GM03348 (cell line): ENCODE measurements around the gene ADAMTSL1.

Source experiments
- DNase-seq: peaks from one replicate; pipeline ENCODE4 v3.0.0; 2012; ENCODE audit warnings: low spot score

ADAMTSL1 gene

DNA sequence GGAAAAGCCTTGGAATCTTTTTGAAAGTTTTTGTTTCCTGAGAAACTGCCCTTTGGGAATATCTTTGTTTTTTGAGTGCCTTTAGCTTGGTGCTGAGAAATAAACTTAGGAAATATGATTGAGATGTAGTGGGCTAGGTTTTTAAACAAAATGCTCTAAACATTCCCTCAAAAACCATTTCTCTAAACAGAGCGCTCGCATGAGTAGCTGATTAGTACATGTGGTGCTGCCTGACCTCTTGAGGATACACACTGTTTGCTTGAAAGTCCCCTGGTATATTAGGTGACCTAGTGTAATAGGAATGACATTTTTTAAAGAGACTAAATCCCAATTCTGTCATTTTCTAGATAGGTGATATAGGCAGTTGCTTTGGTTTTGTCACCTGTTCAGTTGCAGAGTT is 132.3 kb downstream of the ADAMTSL1 start:
- no peak for DNase-seq

DNA sequence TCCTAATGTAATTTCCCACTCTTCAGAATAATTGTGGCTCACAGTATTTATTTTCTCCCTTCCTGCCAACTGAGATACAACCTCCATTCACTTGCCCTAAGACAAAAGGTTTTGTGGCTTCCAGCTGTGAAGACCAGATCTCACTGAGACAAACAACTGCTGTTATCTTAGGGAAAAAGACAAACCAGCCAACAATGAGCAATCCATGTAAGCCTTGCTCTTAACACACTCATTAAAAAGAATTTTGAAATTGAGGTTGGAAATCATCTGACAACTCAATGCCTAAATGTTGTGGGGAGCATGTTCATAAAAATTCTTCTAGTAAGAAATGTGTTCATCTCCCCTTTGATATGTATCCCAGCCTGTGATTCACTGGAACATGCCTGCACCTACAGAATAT is 132.9 kb downstream of the ADAMTSL1 start:
- peak; percentile 33 for DNase-seq

DNA sequence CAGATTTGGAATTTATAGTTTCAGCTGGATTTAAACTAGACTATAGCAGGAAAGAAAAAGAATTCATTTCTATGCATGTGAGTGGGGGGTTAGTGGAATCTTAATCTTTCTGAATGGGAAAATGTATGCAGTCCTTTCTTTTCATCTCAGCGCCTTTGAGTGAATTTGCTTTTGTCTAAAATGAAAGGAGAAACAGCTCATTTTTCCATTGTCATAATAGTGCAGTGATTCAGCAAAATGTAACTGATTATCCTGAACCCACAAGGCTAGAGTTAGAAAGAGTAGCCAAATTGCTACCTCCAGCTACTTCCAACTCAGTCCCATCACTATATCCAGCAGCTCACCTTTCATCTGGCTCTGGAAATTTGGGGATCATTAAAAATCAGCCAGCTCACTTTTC is 134.4 kb downstream of the ADAMTSL1 start:
- no peak for DNase-seq

DNA sequence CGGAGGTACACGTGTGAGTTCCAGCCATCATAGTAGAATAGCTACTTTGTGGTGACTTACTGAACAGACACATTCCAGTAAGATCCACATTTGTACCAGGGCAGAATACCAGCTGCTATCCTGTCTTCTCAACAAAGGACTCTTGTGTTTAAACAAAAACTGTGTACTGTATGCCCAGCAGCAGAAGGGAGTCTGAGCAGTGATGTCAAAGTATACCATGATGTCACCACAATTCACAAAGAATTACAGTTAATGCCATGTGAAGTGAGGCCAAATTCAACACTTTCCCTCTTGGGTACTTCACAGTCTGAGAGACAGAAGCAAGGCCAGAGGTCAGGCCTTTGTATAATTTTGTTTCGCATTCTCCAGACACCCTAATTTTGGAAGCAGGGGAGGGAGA is 137.0 kb downstream of the ADAMTSL1 start:
- DNase-seq, result no peak

DNA sequence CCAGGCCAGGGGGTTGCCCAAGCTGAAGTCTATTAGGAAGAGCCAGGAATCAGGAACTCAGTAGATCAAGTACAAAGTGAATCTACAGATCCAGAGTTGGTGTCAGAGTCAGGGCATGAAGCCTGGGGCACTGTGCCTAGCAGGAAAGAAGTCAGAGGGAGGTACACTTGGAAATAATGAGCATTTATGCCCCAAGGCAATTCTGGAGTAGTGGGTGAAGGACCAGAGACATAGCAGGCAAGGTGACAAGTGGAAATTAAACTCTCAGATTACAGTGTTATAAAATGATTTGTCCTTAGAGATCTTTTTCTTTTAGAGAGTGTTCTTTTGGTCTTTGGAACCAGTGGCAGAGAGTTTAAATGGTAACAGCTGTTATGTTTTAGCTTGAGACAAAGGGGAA is 138.0 kb downstream of the ADAMTSL1 start:
- DNase-seq, result no peak

DNA sequence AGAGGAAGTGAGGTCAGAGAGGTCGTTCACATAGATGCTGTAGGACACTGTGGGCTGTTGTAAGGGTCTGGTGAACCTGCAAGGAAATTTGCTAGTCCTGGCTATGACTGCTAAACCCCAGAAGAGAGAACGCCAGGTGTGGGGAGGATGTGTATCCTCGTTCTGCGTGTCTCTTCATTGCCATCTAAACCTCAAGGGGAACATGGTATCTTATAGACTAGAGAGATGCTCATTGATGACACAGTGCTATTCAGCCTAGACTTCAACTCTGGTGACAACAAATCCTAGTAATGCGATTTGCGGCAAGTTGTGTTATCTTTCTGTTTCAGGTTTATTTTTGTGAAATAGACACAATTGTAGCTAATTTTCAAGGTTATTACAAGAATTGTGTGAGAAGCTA is 140.2 kb downstream of the ADAMTSL1 start:
- DNase-seq, result no peak

DNA sequence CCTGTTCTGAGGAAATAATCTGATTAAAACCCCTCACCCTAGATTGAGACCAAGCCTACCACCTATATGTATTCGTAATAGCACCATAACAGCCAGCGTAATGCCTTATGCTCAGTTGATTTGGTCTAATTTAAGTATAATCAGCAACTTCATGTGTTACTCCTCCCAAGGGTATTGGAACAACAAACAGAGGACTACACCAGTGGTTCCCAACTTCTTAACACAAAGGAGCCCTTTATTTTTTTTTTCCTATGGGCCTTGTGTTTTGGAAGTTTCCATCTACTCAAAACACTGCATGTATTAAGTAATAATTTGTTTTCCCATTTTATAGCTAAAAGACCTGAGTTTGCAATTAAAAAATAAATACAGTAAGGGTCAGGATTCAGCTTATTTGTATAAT is 140.7 kb downstream of the ADAMTSL1 start:
- no peak for DNase-seq

DNA sequence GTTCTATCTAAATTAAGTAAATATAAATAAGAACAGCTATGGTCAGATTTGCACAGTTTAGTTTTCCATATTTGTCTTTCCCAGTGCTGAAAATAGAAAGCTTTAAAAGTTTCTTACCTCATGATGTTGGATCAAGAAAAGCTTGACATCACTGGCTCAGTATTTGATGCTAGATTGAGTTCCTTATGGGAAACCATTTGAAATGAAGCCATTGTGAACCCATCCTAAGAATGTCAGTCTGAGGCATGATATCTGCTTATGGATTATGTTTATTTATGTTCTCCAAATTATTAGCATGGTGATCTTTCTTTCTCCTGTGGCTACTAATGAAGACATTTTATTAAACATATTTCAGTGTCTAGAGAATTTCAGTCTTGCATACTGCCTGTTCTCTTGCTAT is 143.0 kb downstream of the ADAMTSL1 start:
- no peak for DNase-seq

DNA sequence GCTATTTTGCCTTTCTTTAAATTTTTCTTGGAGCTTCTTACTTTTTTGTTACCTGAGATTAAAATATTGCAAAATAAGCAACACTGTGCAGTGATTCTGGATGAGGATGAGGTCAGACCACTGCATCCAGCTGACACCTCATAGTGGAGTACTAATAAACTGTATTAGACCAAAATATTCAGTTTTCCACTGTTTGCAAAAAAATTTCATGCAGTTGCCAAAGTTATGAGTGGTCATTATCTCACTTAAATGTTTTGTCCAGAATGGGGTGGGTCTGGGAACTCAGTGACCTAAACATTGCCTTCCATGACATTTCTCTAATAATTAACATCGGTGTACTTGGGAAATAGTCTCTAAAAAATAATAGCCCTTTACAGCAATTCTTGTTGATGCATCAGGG is 143.8 kb downstream of the ADAMTSL1 start:
- no peak for DNase-seq

DNA sequence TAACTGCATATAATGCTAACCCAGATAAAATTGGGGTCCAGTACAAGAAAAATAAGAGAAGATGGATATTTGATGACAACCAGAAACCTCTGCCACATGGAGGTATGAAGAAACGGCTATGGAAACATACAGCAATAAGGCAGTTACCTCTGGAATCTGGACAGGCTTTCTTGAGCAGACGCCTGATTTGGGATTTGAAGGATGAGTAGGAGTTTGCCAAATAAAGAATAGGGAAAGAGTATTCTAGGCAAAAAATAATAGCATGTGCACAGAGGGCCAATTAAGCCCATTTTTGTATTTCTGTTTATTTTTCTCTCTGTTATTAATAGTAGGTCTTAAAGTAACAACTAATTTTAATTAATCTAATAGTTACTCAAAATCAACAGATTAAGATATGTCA is 144.9 kb downstream of the ADAMTSL1 start:
- DNase-seq, result no peak

DNA sequence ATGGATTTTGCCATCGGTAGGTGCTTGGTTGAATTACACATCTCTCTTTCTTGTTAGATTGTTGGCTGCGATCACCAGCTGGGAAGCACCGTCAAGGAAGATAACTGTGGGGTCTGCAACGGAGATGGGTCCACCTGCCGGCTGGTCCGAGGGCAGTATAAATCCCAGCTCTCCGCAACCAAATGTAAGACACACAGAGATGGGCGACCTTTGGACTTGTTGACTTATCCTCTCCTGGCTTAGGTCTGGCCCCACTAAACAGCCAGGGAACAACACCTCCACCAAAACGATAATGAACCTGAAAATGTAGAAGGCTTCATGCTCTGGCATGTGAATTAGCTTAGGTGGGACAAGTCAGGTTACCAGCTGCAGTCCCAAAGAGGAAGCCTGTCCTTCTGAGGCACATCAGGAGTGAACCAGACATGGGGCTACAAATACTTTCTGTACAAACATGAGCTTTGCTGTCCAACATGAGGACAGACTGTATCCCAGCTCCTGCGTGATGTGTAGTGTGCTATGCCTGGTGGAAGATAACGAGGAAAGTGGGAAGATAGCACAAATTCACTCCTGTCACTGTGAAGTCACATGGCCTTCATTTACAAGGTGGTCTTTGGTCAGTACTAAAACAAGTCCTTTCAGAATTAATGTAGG is 148.4 kb downstream of the ADAMTSL1 start:
- no peak for DNase-seq

DNA sequence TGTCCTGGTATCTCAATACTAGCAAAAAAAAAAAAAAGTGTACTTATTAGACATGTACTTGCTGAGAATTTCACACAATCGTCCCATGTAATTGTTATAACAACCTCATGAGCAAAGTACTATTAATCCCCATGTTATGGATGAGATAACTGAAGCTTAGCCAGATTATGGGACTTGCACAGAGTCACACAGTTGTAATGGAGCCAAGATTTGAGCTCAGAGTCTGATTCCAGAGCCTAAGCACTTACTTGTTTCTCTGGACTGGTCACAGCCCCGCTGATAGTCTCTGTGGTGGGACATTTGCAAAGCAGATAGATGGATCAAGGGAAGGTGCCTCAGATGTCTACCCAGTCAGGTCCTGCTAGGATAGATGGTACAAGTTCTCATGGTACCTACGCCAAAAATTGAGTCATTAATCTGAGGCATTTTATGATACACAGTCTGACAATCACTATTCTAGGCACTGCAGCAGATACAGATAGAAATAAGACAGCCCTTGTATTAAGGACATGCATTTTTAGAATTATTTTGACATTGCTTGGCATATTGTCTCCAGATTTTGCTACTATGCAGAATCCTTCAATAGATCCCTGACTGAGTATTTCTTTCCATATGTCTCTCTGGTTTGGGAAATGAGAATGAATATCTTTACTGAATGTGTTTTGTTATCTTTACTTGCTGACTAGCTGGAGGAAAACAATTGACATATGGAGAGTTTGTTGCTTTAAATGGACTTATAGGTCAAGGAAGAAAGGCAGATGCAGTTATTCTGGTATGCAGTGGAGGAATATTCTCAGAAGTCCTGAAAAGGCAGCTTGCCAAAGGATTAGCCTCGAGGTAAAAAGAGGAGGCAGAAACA is 149.5 kb downstream of the ADAMTSL1 start:
- no peak for DNase-seq

DNA sequence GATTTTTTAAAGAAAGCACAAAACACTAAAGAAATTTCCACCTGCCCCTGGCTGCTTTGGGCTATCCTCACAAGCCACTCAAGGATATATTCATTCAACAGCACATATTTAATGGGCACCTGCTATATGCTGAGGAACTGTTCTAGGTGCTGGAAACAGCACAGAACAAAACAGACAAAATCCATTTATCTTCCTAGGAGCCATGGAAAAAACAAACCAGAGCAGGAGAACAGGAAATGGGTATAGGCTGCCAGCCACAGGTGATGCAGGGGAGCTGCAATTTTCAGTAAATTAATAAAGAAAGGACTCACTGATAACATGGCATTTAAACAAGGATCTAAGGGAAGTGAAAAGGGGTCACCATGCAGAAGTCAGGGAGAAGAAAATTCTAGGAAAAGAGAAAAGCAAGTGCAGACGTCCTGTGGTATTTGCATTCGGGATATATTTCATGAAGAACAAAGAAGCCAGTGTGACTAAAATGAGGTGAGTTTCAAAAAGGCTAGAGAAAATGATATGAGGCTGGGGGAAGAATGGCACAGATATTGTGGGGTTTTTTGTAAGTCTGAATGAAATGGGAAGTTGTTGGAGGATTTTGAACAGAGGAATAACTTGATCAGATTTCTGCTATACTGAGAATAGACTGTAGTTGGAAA is 152.2 kb downstream of the ADAMTSL1 start:
- DNase-seq, result no peak

DNA sequence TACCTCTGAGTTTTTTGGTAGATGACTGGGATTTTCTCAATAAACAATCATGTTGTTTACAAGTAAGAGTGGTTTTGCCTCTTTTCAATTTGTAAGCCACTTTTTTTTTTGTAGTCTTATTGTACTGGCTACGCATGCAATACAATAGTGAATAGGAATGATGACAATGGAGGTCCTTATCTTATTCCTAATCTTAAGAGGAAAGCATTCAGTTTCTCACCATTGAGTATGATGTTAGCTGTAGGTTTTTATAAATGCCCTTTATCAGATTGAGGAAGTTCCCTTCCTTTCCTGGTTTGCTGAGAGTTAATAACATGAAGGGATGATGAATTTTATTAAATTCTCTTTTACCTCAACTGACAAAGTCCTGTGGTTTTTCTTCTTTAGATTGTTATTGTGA is 155.2 kb downstream of the ADAMTSL1 start:
- no peak for DNase-seq

DNA sequence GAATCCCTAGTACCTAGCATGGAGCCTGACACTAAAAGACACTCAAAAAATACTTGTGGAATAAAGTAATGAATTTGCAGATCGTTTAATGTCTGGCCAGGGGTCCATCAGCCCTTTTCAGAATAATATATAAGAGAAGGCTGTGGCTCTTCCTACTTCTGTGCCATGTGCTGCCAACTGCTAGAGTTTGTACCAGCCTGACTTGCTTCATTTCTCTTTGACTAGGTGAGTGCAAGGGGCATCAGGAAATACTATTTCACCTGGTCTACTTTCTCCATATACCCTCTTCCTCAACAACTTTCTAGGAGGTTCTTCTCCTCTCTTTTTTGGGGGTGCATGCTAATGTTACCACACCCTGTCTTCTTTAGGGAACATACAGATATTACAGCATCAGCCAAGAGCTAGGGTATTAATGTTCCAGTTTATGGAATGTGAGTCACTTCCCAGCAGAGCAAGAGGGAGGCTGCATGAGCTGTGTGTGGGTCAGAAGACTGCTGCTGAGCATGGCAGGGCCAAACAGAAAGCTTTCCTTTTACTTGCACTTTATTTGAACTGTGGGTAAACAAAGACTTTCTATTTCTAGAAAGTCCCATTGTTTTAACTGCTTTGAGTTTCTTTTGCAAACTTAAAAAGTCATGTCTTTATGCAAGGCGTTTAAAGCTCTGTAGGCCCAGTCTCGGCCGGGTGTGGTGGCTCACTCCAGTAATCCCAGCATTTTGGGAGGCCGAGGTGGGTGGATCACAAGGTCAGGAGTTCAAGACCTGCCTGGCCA is 158.9 kb downstream of the ADAMTSL1 start:
- peak; percentile 72 for DNase-seq

DNA sequence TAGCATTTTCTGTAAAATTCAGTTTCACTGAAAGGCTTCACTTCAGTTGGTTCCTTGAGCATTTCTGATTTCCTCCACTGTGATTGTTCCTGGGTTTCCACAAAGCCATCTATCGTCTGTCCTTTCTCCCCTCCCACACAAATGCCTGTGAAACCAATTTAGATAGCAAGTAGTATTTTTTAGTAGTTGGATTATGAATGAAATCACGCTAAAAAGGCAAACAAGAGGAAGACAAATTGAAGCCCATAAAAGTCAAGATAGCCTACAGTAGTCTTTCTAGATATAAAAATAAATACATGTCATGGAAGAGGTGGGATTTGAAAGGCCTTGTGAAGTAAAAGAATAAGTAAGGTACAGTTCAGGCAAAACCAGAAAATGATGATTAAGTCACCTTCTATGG is 162.8 kb downstream of the ADAMTSL1 start:
- DNase-seq, result no peak

DNA sequence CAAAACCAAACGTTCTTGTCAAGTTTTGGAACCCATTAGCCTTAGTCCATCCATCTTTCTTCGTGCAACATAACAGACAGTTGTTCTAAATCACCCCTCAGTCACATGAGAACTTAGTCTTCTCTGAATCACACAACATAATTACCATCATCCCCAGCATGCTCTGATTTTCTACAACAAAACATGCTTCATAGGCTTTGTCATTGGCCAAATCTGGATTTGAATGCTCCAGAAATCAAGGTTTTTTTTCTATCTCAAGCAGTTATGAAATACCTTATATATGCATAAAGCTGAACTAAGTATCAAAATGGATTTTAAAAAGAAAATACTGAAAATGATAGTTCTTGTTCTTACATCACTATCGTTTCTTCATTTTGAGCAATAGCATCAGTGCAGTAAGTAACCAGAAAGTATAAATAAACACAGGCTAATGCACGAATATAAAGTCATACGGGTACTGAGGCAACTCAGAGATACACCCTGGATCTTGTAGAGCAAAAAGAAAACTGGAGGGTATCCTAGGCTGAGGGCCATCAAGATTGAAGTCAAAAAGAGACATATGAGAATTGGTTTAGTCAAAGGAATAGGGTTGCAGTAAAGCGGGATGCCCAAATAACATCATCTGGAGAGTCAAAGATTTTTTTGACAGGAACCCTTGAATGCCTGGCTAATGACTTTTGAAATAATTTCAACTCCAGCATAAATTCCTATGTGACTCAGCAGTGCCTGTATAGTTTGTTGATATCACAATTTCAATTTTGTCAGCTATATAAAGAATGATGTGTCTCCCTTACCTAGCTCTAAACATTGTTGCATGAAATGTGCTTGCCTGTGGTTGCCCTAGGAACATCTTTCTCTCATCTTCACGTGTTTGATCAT is 164.7 kb downstream of the ADAMTSL1 start:
- peak; percentile 10 for DNase-seq

DNA sequence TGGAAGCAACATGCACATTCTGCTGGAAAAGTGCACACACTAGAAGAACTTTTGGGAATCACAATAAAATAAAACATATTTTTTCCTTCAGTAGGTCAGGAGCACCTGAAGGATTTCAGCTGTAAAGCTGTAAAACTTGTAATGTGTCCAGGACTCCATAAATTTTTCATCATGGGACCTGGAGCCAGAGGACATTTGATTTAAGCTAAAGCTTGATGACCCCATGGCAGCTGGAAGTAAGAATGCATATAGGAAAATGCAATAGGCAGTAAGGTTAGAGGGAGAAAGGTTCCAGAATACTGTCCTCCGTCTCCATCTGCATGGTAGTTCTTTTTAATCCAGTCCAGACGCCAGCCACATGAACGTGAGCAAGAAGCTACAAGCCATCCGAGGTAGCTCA is 166.0 kb downstream of the ADAMTSL1 start:
- DNase-seq, result no peak

DNA sequence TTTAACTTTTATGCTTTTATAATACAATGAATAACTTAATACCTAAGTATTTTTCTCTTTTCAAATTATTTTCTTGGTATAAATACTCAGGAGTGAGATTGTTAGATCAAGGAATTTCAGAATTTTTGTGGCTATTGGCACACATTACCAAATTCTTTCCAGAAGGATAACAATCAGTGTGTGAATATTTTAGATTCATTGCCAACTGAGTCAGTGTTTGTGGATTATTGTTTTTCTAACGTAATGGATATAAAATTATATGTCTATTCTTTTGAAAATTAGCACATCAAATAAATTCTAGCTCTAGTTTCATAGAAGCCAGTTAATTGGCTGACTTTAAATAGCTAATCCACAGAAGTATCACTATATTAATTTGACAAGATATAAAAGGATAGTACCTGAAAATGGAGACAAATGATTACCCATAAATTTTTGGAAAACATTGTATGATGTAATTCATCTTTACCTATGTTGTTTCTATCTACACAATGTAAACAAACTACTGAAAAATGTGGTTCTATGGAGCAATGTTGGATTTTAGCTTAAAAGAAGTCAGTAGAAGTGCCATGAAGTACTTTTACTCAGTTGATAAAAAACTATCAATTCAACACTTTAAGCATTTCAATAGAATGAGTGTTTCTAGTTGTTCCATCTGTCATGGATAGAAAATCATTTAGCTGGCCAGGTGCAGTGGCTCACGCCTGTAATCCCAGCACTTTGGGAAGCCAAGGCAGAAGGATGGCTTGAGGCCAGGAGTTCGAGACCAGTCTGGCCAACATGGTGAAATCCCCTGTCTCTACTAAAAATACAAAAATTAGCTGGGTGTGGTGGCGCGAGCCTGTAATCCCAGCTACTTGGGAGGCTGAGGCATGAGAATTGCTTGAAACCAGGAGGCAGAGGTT is 185.1 kb downstream of the ADAMTSL1 start:
- peak; percentile 75 for DNase-seq

DNA sequence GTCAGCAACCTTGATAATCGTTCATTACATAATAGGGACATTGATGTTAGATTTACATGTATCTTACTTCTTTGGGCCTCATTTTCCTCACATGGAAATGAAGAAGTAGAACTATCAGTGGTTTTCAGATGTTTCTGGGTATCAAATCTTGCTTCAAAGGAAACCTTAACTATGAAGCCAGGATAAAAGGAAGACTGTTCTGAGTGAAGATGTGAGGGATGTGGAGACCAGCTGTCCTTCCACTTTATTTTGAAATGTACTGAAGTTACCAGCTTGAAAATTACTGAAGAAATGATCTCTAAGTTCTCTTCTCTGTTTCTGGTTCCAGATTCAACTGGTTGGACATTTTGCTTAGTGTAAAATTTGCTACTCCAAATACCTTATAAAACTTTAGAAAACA is 186.0 kb downstream of the ADAMTSL1 start:
- DNase-seq, result no peak
